GM18858 (cell line): ENCODE data around the gene TMPRSS12.
A peak's percentile ranks its signal among the peaks of the same experiment; 100 is the strongest.
"Not testable (repeated sequence)": the region's sequence is repeated elsewhere in the genome, so short reads cannot be mapped to it uniquely, and the experiment has no call there.

Experiments
- ATAC-seq: cut with Tn5 transposase; IDR thresholded peaks from one replicate; pipeline ENCODE4 v1.9.1; 2021; ENCODE audit not compliant: unreplicated experiment

Gene TMPRSS12

GRCh38 chr12:50855679-50856078, 13.0 kb downstream of the TMPRSS12 start:
- ATAC-seq, result not testable (repeated sequence)

- ATAC-seq, result no peak
Measured at GRCh38 chr12:50859621-50860310, 17.0 kb downstream of the TMPRSS12 start.

GRCh38 chr12:50862316-50862715, 19.6 kb downstream of the TMPRSS12 start:
- ATAC-seq, result no peak

GRCh38 chr12:50865266-50865665, 22.5 kb downstream of the TMPRSS12 start:
- ATAC-seq, result no peak

- ATAC-seq, result not testable (repeated sequence)
Measured at GRCh38 chr12:50868881-50869280, 26.2 kb downstream of the TMPRSS12 start.

- ATAC-seq, result no peak
Measured at GRCh38 chr12:50882563-50882962, 39.8 kb downstream of the TMPRSS12 start.

- no peak for ATAC-seq
Measured at GRCh38 chr12:50887191-50887590, 44.5 kb downstream of the TMPRSS12 start.

- ATAC-seq, result no peak
Measured at GRCh38 chr12:50888666-50889065, 45.9 kb downstream of the TMPRSS12 start.

GRCh38 chr12:50894241-50894640, 51.5 kb downstream of the TMPRSS12 start:
- no peak for ATAC-seq

- ATAC-seq, result no peak
Measured at GRCh38 chr12:50901685-50902113, 59.0 kb downstream of the TMPRSS12 start.

- ATAC-seq, result not testable (repeated sequence)
Measured at GRCh38 chr12:50908479-50908878, 65.8 kb downstream of the TMPRSS12 start.

- ATAC-seq, result not testable (repeated sequence)
Measured at GRCh38 chr12:50912361-50912760, 69.6 kb downstream of the TMPRSS12 start.

GRCh38 chr12:50913224-50913623, 70.5 kb downstream of the TMPRSS12 start:
- no peak for ATAC-seq

GRCh38 chr12:50914872-50915484, 72.3 kb downstream of the TMPRSS12 start:
- no peak for ATAC-seq

- ATAC-seq, result no peak
Measured at GRCh38 chr12:50916292-50916691, 73.6 kb downstream of the TMPRSS12 start.

- no peak for ATAC-seq
Measured at GRCh38 chr12:50918584-50919316, 76.0 kb downstream of the TMPRSS12 start.

- ATAC-seq, result no peak
Measured at GRCh38 chr12:50922820-50923219, 80.1 kb downstream of the TMPRSS12 start.

GRCh38 chr12:50923361-50924130, 80.8 kb downstream of the TMPRSS12 start:
- no peak for ATAC-seq

- ATAC-seq, result no peak
Measured at GRCh38 chr12:50924131-50924438, 81.4 kb downstream of the TMPRSS12 start.

- ATAC-seq, result peak; percentile 85
Measured at GRCh38 chr12:50924439-50925341, 82.0 kb downstream of the TMPRSS12 start.

- ATAC-seq, result no peak
Measured at GRCh38 chr12:50925342-50925651, 82.6 kb downstream of the TMPRSS12 start.
